Measurements from ENCODE around the gene PPIB.

DNA sequence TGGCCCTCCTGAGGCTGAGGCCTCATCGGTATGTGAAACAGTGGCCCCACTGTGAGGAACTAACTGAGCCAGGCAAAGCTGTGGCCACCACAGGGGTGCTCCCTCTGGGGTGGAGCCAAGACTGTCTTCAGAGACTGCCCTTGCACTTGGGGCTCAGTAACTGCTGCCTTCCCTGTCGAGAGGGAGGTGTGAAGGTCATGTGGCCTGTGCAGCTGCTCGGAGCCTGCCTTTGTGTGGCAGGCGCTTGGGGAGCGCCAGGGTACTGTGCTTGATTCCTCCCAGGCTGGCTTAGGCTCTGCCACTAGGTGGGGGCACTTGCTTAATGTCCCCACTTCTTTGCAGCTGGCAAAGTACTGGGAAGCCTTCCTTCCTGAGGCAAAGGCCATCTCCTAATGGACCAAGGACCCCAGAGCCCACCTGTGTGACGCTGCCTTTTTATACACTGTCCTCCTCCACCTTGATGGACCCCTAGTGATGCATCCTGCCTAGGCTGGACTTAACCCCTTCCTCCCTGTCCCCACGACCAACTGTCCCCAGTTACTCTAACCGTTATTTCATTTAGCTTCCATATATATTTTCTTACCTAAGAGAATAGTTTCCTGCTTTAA lies 25.5 kb downstream of the PPIB start:
- TF ChIP-seq, protein P1, sequence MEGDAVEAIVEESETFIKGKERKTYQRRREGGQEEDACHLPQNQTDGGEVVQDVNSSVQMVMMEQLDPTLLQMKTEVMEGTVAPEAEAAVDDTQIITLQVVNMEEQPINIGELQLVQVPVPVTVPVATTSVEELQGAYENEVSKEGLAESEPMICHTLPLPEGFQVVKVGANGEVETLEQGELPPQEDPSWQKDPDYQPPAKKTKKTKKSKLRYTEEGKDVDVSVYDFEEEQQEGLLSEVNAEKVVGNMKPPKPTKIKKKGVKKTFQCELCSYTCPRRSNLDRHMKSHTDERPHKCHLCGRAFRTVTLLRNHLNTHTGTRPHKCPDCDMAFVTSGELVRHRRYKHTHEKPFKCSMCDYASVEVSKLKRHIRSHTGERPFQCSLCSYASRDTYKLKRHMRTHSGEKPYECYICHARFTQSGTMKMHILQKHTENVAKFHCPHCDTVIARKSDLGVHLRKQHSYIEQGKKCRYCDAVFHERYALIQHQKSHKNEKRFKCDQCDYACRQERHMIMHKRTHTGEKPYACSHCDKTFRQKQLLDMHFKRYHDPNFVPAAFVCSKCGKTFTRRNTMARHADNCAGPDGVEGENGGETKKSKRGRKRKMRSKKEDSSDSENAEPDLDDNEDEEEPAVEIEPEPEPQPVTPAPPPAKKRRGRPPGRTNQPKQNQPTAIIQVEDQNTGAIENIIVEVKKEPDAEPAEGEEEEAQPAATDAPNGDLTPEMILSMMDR (IDR thresholded peaks at IDR 0.05) = no peak
- TF ChIP-seq POLR2A (IDR thresholded peaks at IDR 0.05) = no peak
